A549 (cell line): ENCODE results near the gene CTNND2. TPM values are rescaled to one million over a fixed set of nuclear protein-coding genes. Genes with fewer than 3 reads are reported as not detected.

Experiments used
- ATAC-seq, 2 experiments: fragments of 200-7000 bp in 1 of 2; fragments of >200 bp in 1 of 2; cut with Nextera tagmentation in 1 of 2; cut with Tn5 transposase in 1 of 2; 3 replicates each; pipeline versions ENCODE4 v1.8.0 to v1.9.1; 2018 to 2020; ENCODE audit warnings: mild to moderate bottlenecking in 1 of 2, moderate library complexity in 1 of 2
- CTCF ChIA-PET: fragments of 300-600 bp; sonication (Branson Sonifier 250); formaldehyde crosslinking; extraction: SDS; loops from one replicate; lab custom pipeline; 2021; ENCODE audit warnings: antibody characterized with exemption, inconsistent platforms; lab: Yijun Ruan, JAX
- POLR2A ChIA-PET: fragments of 350-600 bp; formaldehyde crosslinking; extraction: SDS; loops from one replicate; lab custom pipeline; 2021; ENCODE audit warnings: antibody characterized with exemption, inconsistent platforms; lab: Yijun Ruan, JAX
- DNase-seq, 2 experiments: peaks; one replicate each; pipeline versions ENCODE4 v3.0.0 to v3.0.0-alpha.2; 2011 to 2016; ENCODE audit warnings: low read depth in 1 of 2, low spot score in 1 of 2
- FAIRE-seq: peaks from 2 replicates; lab custom pipeline; 2011; peaks lifted over from hg19 to GRCh38; lab: Jason Lieb, UNC
- H3K27ac ChIP-seq, 2 experiments: fragments of >200 bp; sonication (Bioruptor Twin); formaldehyde crosslinking; 3 replicates each; pipeline ENCODE4 v1.5.1; 2016 to 2017
- H3K4me1 ChIP-seq: fragments of >200 bp; sonication (Bioruptor Twin); formaldehyde crosslinking; 3 replicates; pipeline ENCODE4 v1.6.1; 2016
- H3K4me2 ChIP-seq: fragments of >200 bp; sonication (Bioruptor Twin); formaldehyde crosslinking; 3 replicates; pipeline ENCODE4 v1.6.1; 2016
- H3K4me3 ChIP-seq: fragments of >200 bp; sonication (Bioruptor Twin); formaldehyde crosslinking; 3 replicates; pipeline ENCODE4 v1.5.1; 2016
- H3K9me3 ChIP-seq: fragments of >200 bp; sonication (Bioruptor Twin); formaldehyde crosslinking; 3 replicates; pipeline ENCODE4 v1.6.1; 2016
- CHD2 ChIP-seq: fragments of 150-350 bp; IDR thresholded peaks from 2 replicates; pipeline ENCODE4 v1.6.1; 2014; ENCODE audit warnings: low read length; ENCODE audit not compliant: partially characterized antibody
- EHMT2 ChIP-seq: fragments of 200-600 bp; sonication (generic); IDR thresholded peaks from 2 replicates; pipeline ENCODE4 v1.6.1; 2016; ENCODE audit warnings: antibody characterized with exemption, low read depth, mild to moderate bottlenecking, moderate library complexity
- EP300 ChIP-seq, 2 experiments: fragments of >200 bp; sonication (Bioruptor Twin); formaldehyde crosslinking; IDR thresholded peaks; 2 replicates in 1 of 2; 3 replicates in 1 of 2; pipeline ENCODE4 v1.6.1; 2016 to 2017
- ESRRA ChIP-seq: fragments of 150-350 bp; IDR thresholded peaks from 2 replicates; pipeline ENCODE4 v1.6.1; 2014; ENCODE audit warnings: mild to moderate bottlenecking, low read length, borderline replicate concordance
- FOXS1 ChIP-seq: fragments of 250-450 bp; sonication (Bioruptor Pico); IDR thresholded peaks from 2 replicates; pipeline ENCODE4 v1.5.0; 2020; ENCODE audit warnings: mild to moderate bottlenecking, moderate library complexity
- HDAC2 ChIP-seq: fragments of 200-600 bp; sonication (generic); IDR thresholded peaks from 2 replicates; pipeline ENCODE4 v1.6.1; 2016
- HOXB13 ChIP-seq: fragments of 250-450 bp; sonication (Bioruptor Pico); IDR thresholded peaks from 2 replicates; pipeline ENCODE4 v1.5.0; 2020; ENCODE audit warnings: low read depth, mild to moderate bottlenecking, moderate library complexity
- KDM1A ChIP-seq: fragments of 200-600 bp; sonication (generic); IDR thresholded peaks from 2 replicates; pipeline ENCODE4 v1.6.1; 2016; ENCODE audit warnings: low read depth, mild to moderate bottlenecking
- KDM5A ChIP-seq: fragments of 200-600 bp; sonication (generic); IDR thresholded peaks from 2 replicates; pipeline ENCODE4 v1.6.1; 2016; ENCODE audit warnings: antibody characterized with exemption, mild to moderate bottlenecking
- NFE2L2 ChIP-seq: fragments of 150-350 bp; conservative IDR thresholded peaks from 2 replicates; pipeline ENCODE4 v1.6.1; 2014; ENCODE audit warnings: low read length
- NR3C1 ChIP-seq: fragments of >200 bp; sonication (Bioruptor Twin); formaldehyde crosslinking; IDR thresholded peaks from 3 replicates; pipeline ENCODE4 v1.6.1; 2017
- PHF8 ChIP-seq: fragments of 200-600 bp; sonication (generic); IDR thresholded peaks from 2 replicates; pipeline ENCODE4 v1.6.1; 2016; ENCODE audit warnings: low read depth, mild to moderate bottlenecking, antibody characterized with exemption, moderate library complexity, borderline replicate concordance
- POLR2A ChIP-seq: IDR thresholded peaks from 2 replicates; pipeline ENCODE4 v1.6.1; 2012; ENCODE audit warnings: mild to moderate bottlenecking, low read length
- POLR2AphosphoS2 ChIP-seq: conservative IDR thresholded peaks from 2 replicates; pipeline ENCODE4 v1.6.1; 2012; ENCODE audit warnings: low read length, improper control_type of control experiment, inconsistent platforms
- RAD21 ChIP-seq, 2 experiments: fragments of >200 bp in 1 of 2; sonication (Bioruptor Twin) in 1 of 2; formaldehyde crosslinking in 1 of 2; IDR thresholded peaks in 1 of 2; conservative IDR thresholded peaks in 1 of 2; 2 replicates in 1 of 2; 3 replicates in 1 of 2; pipeline ENCODE4 v1.6.1; 2012 to 2018; ENCODE audit warnings: inconsistent platforms in 1 of 2
- RCOR1 ChIP-seq: fragments of 150-350 bp; IDR thresholded peaks from 2 replicates; pipeline ENCODE4 v1.6.1; 2014; ENCODE audit warnings: antibody characterized with exemption, low read length, low read depth
- RNF2 ChIP-seq: fragments of 200-600 bp; sonication (generic); IDR thresholded peaks from 2 replicates; pipeline ENCODE4 v1.6.1; 2016; ENCODE audit warnings: low read depth, mild to moderate bottlenecking, antibody characterized with exemption, moderate library complexity, borderline replicate concordance
- TFCP2L1 ChIP-seq: fragments of 250-450 bp; sonication (Bioruptor Pico); IDR thresholded peaks from 2 replicates; pipeline ENCODE4 v1.5.0; 2021; ENCODE audit warnings: mild to moderate bottlenecking
- TP53 ChIP-seq: fragments of 250-450 bp; sonication (Bioruptor Pico); IDR thresholded peaks from 2 replicates; pipeline ENCODE4 v1.5.0; 2021; ENCODE audit warnings: mild to moderate bottlenecking, moderate library complexity
- ZC3H11A ChIP-seq: fragments of 450-650 bp; IDR thresholded peaks from 2 replicates; pipeline ENCODE4 v1.6.1; 2014; ENCODE audit warnings: antibody characterized with exemption, mild to moderate bottlenecking
- WGBS: methylation state at CpG from one replicate; pipeline ENCODE4 v1.1.6; 2017; ENCODE audit errors: missing lambda C conversion rate; 5-methylcytosine and 5-hydroxymethylcytosine counted together
- polyA plus RNA-seq, 4 experiments: library from polyadenylated mRNA; depleted of rRNA in 3 of 4; stranded (reverse); fragments of >200 nt; fragmentation: RNase III in 1 of 4; extraction: RNeasy Plus Mini Kit Qiagen cat#74134 plus additional on column Dnase treatment in 1 of 4; gene quantifications; 2 replicates in 3 of 4; 3 replicates in 1 of 4; pipeline ENCODE4 v1.2.3, GENCODE V29; 2011 to 2017
- TF ChIP-seq, protein P1 (sequence below): fragments of 250-450 bp; sonication (Bioruptor Pico); IDR thresholded peaks from 2 replicates; pipeline ENCODE4 v1.5.0; 2021; ENCODE audit warnings: mild to moderate bottlenecking, moderate library complexity, borderline replicate concordance
- TF ChIP-seq, protein P2 (sequence below): IDR thresholded peaks from 2 replicates; pipeline ENCODE4 v1.6.1; 2012; ENCODE audit warnings: low read depth, borderline replicate concordance
- TF ChIP-seq, protein P3 (sequence below): fragments of 250-450 bp; sonication (Bioruptor Pico); IDR thresholded peaks from 2 replicates; pipeline ENCODE4 v1.5.0; 2020; ENCODE audit warnings: low read depth, mild to moderate bottlenecking, moderate library complexity
- TF ChIP-seq, protein P4 (sequence below): fragments of >200 bp; sonication (Bioruptor Twin); formaldehyde crosslinking; IDR thresholded peaks from 3 replicates; pipeline ENCODE4 v1.5.1; 2016
- TF ChIP-seq, protein P5 (sequence below): IDR thresholded peaks from 2 replicates; pipeline ENCODE4 v1.6.1; 2012

CTNND2 gene
- polyA plus RNA-seq, 2 of the 4 experiments (the other 2 are of a cell fraction), result not detected

DNA sequence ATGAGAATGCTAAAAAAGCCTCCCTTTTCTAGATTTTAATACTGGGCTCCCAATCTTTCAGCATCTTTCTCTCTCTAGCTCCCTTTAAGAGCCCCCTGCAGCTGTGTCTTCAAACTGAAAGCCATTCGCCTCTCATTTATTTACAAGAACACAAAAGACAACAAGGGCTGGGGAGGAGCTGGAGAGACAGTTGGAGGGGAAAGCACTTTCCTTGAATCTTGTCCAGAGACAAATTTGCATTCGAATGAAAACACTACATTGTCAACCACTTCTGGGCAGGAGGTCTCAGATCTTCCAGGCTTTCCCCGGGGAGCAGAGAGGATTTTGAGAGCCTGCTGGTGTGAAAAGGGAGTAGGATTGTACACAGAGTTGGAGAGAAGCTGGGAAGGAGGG is 518.3 kb downstream of the CTNND2 start:
- 7% methylated on average over 3 of the region's 3 CpGs for WGBS
- ChIA-PET POLR2A (no interaction called here), CTCF (no interaction called here)
- Histone ChIP-seq H3K4me2 (no peak overlapping the region), H3K4me3 (no peak overlapping the region; the same call in 2 of the 3 replicates), H3K27ac (no peak overlapping the region), H3K4me1 (peaks cover 4% of the 10 kb centered on the region; the same call in 1 of the 3 replicates)
- no peak for ATAC-seq
- no peak for FAIRE-seq
- DNase-seq, result no peak
- TF ChIP-seq POLR2AphosphoS2 (no peak), HOXB13 (CRISPR knock-in tag) (no peak), RCOR1 (no peak), NR3C1 (no peak), FOXS1 (CRISPR knock-in tag) (no peak), PHF8 (no peak)
- TF ChIP-seq, protein P1, sequence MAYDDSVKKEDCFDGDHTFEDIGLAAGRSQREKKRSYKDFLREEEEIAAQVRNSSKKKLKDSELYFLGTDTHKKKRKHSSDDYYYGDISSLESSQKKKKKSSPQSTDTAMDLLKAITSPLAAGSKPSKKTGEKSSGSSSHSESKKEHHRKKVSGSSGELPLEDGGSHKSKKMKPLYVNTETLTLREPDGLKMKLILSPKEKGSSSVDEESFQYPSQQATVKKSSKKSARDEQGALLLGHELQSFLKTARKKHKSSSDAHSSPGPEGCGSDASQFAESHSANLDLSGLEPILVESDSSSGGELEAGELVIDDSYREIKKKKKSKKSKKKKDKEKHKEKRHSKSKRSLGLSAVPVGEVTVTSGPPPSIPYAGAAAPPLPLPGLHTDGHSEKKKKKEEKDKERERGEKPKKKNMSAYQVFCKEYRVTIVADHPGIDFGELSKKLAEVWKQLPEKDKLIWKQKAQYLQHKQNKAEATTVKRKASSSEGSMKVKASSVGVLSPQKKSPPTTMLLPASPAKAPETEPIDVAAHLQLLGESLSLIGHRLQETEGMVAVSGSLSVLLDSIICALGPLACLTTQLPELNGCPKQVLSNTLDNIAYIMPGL, result no peak
- TF ChIP-seq, protein P2, sequence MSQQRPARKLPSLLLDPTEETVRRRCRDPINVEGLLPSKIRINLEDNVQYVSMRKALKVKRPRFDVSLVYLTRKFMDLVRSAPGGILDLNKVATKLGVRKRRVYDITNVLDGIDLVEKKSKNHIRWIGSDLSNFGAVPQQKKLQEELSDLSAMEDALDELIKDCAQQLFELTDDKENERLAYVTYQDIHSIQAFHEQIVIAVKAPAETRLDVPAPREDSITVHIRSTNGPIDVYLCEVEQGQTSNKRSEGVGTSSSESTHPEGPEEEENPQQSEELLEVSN, result no peak
- TF ChIP-seq, protein P3, sequence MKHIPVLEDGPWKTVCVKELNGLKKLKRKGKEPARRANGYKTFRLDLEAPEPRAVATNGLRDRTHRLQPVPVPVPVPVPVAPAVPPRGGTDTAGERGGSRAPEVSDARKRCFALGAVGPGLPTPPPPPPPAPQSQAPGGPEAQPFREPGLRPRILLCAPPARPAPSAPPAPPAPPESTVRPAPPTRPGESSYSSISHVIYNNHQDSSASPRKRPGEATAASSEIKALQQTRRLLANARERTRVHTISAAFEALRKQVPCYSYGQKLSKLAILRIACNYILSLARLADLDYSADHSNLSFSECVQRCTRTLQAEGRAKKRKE, result no peak
- TF ChIP-seq, all 56 proteins: peak for 0
- no peaks in the 10 kb centered on the region for H3K9me3 ChIP-seq

DNA sequence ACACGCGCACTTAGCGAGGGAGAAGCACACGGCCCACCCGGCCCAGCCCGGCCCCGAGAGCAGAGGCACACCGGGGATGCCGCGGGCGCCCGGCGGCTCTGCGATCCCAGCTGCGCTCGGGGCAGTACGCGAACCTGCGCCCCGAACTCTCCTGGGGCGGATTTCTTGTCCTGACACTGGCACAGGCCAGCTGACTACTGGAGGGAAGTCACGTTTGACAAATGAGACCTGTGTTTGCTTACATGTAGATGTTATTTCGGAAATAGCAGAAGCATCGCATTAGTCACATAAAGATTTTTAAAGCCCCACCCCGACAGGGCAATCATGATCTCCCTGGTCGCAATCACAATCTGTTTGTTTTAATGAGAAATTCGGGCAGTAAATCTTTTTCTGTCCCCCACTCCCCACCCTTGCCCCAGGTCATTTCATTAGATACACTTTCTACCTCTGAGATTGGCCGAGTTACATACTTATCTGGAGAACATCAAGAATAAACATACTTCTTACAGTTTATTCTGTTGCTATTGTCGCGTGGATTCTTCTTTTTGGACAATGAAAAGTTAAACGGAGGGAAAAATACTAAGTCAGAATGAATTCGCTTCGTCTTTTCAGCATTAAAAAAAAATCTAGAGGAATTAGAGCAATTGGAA is 518.9 kb downstream of the CTNND2 start:
- Histone ChIP-seq H3K4me2 (peak overlapping the region; percentile 80), H3K4me1 (peaks cover 4% of the 10 kb centered on the region; the same call in 1 of the 3 replicates), H3K27ac (no peak overlapping the region), H3K9me3 (no peaks in the 10 kb centered on the region), H3K4me3 (peak overlapping the region; percentile 35)
- DNase-seq (no peak), ATAC-seq (peak in 1 of 2 experiments; percentile 36; a peak in 1 of 6 replicates), FAIRE-seq (no peak)
- TF ChIP-seq HDAC2 (no peak), EP300 (IDR thresholded peaks at IDR 0.05) (no peak), KDM5A (no peak), TP53 (CRISPR knock-in tag) (no peak), FOXS1 (CRISPR knock-in tag) (no peak), PHF8 (no peak), ZC3H11A (no peak), NFE2L2 (no peak), ESRRA (no peak), POLR2A (no peak), EHMT2 (no peak), RAD21 (conservative IDR thresholded peaks at IDR 0.05 in 1 of 2, IDR thresholded peaks at IDR 0.05 in 1 of 2) (no peak), CHD2 (no peak), TFCP2L1 (CRISPR knock-in tag) (no peak), RNF2 (no peak), KDM1A (no peak)
- TF ChIP-seq, protein P4, sequence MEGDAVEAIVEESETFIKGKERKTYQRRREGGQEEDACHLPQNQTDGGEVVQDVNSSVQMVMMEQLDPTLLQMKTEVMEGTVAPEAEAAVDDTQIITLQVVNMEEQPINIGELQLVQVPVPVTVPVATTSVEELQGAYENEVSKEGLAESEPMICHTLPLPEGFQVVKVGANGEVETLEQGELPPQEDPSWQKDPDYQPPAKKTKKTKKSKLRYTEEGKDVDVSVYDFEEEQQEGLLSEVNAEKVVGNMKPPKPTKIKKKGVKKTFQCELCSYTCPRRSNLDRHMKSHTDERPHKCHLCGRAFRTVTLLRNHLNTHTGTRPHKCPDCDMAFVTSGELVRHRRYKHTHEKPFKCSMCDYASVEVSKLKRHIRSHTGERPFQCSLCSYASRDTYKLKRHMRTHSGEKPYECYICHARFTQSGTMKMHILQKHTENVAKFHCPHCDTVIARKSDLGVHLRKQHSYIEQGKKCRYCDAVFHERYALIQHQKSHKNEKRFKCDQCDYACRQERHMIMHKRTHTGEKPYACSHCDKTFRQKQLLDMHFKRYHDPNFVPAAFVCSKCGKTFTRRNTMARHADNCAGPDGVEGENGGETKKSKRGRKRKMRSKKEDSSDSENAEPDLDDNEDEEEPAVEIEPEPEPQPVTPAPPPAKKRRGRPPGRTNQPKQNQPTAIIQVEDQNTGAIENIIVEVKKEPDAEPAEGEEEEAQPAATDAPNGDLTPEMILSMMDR, result no peak
- TF ChIP-seq, protein P5, sequence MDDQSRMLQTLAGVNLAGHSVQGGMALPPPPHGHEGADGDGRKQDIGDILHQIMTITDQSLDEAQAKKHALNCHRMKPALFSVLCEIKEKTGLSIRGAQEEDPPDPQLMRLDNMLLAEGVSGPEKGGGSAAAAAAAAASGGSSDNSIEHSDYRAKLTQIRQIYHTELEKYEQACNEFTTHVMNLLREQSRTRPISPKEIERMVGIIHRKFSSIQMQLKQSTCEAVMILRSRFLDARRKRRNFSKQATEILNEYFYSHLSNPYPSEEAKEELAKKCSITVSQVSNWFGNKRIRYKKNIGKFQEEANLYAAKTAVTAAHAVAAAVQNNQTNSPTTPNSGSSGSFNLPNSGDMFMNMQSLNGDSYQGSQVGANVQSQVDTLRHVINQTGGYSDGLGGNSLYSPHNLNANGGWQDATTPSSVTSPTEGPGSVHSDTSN, result no peak
- ChIA-PET POLR2A (no interaction called here), CTCF (interaction anchor here (1.2 kb wide), 1 partner anchor 10 kb away, joined by 3 read pairs; no protein-coding TSS in a partner anchor)
- 12% methylated on average over 16 of the region's 33 CpGs for WGBS
